ENCODE results near the gene CYP11A1.
"Not testable (repeated sequence)": the region's sequence is repeated elsewhere in the genome, so short reads cannot be mapped to it uniquely, and the experiment has no call there.

The CYP11A1 gene

GRCh38 chr15:74369084-74369745 is 1.8 kb upstream of the CYP11A1 start:
- no peak for DNase-seq (ENCODE audit: low read depth)
- in situ Hi-C loops (cut with HindIII; ENCODE audit: low sequenced_read_pairs) = no loop called here
- TF ChIP-seq CTCF (IDR thresholded peaks at IDR 0.05; ENCODE audit: low read depth, low read length, missing control alignments) = no peak
- H3K4me3 ChIP-seq (ENCODE audit: low read depth, low read length) = no peak overlapping the region

- in situ Hi-C loops (cut with HindIII; ENCODE audit: low sequenced_read_pairs) = no loop called here
- no peak overlapping the region for H3K4me3 ChIP-seq (ENCODE audit: low read depth, low read length)
- DNase-seq (ENCODE audit: low read depth) = no peak
- no peak for TF ChIP-seq CTCF (IDR thresholded peaks at IDR 0.05; ENCODE audit: low read depth, low read length, missing control alignments)
Observed at GRCh38 chr15:74368121-74368520, 675 bp upstream of the CYP11A1 start.

- H3K4me3 ChIP-seq (ENCODE audit: low read depth, low read length) = peak overlapping the region; percentile 47
- in situ Hi-C loops (cut with HindIII; ENCODE audit: low sequenced_read_pairs) = no loop called here
- no peak for TF ChIP-seq CTCF (IDR thresholded peaks at IDR 0.05; ENCODE audit: low read depth, low read length, missing control alignments)
- no peak for DNase-seq (ENCODE audit: low read depth)
Observed at GRCh38 chr15:74365598-74366445, 1.6 kb downstream of the CYP11A1 start.

- in situ Hi-C loops (cut with HindIII; ENCODE audit: low sequenced_read_pairs) = no loop called here
- peak overlapping the region; percentile 47 for H3K4me3 ChIP-seq (ENCODE audit: low read depth, low read length)
- no peak for TF ChIP-seq CTCF (IDR thresholded peaks at IDR 0.05; ENCODE audit: low read depth, low read length, missing control alignments)
- DNase-seq (ENCODE audit: low read depth) = no peak
Observed at GRCh38 chr15:74364936-74365597, 2.4 kb downstream of the CYP11A1 start.

GRCh38 chr15:74362482-74362881 is 5.0 kb downstream of the CYP11A1 start:
- DNase-seq (ENCODE audit: low read depth) = no peak
- no peak for TF ChIP-seq CTCF (IDR thresholded peaks at IDR 0.05; ENCODE audit: low read depth, low read length, missing control alignments)
- in situ Hi-C loops (cut with HindIII; ENCODE audit: low sequenced_read_pairs) = no loop called here
- H3K4me3 ChIP-seq (ENCODE audit: low read depth, low read length) = no peak overlapping the region

- DNase-seq (ENCODE audit: low read depth); H3K4me3 ChIP-seq (ENCODE audit: low read depth, low read length); in situ Hi-C loops (cut with HindIII; ENCODE audit: low sequenced_read_pairs): not testable (repeated sequence)
Observed at GRCh38 chr15:74360855-74361254, 6.6 kb downstream of the CYP11A1 start.

GRCh38 chr15:74359376-74359775 is 8.1 kb downstream of the CYP11A1 start:
- DNase-seq (ENCODE audit: low read depth); H3K4me3 ChIP-seq (ENCODE audit: low read depth, low read length); in situ Hi-C loops (cut with HindIII; ENCODE audit: low sequenced_read_pairs): not testable (repeated sequence)

GRCh38 chr15:74357514-74357913 is 9.9 kb downstream of the CYP11A1 start:
- H3K4me3 ChIP-seq (ENCODE audit: low read depth, low read length); in situ Hi-C loops (cut with HindIII; ENCODE audit: low sequenced_read_pairs): not testable (repeated sequence)

GRCh38 chr15:74356050-74356449 is 11.4 kb downstream of the CYP11A1 start:
- in situ Hi-C loops (cut with HindIII; ENCODE audit: low sequenced_read_pairs); H3K4me3 ChIP-seq (ENCODE audit: low read depth, low read length); DNase-seq (ENCODE audit: low read depth): not testable (repeated sequence)

More at GRCh38 chr15:74357514-74357913, 9.9 kb downstream of the CYP11A1 start:
- not testable (repeated sequence) for DNase-seq (ENCODE audit: low read depth)

- DNase-seq (ENCODE audit: low read depth); in situ Hi-C loops (cut with HindIII; ENCODE audit: low sequenced_read_pairs): not testable (repeated sequence)
Observed at GRCh38 chr15:74353992-74354391, 13.5 kb downstream of the CYP11A1 start.

More at GRCh38 chr15:74353992-74354391, 13.5 kb downstream of the CYP11A1 start:
- not testable (repeated sequence) for H3K4me3 ChIP-seq (ENCODE audit: low read depth, low read length)

All from astrocyte of the cerebellum (primary cell).